DMS79 treated with DMSO at 0.1 percent for 48 hours (cell line): ENCODE data around the gene KIAA1958.
"Not testable (repeated sequence)": the region's sequence is repeated elsewhere in the genome, so short reads cannot be mapped to it uniquely, and the experiment has no call there.

Source experiments
- DNase-seq: peaks from one replicate; lab custom pipeline; 2025; lab: John Stamatoyannopoulos, UW

Gene KIAA1958

GRCh38 chr9:112555844-112556482, 69.3 kb downstream of the KIAA1958 start:
- no peak for DNase-seq

- DNase-seq, result no peak
These were observed 70.1 kb downstream of the KIAA1958 start for GRCh38 chr9:112556497-112557442.

- DNase-seq, result no peak
These were observed 71.8 kb downstream of the KIAA1958 start for GRCh38 chr9:112558476-112558875.

- no peak for DNase-seq
These were observed 72.4 kb downstream of the KIAA1958 start for GRCh38 chr9:112558978-112559377.

- DNase-seq, result no peak
These were observed 73.2 kb downstream of the KIAA1958 start for GRCh38 chr9:112559629-112560413.

GRCh38 chr9:112562235-112562958, 75.8 kb downstream of the KIAA1958 start:
- no peak for DNase-seq

GRCh38 chr9:112569186-112569585, 82.6 kb downstream of the KIAA1958 start:
- DNase-seq, result no peak

- no peak for DNase-seq
These were observed 84.1 kb downstream of the KIAA1958 start for GRCh38 chr9:112570671-112571167.

- DNase-seq, result no peak
These were observed 85.2 kb downstream of the KIAA1958 start for GRCh38 chr9:112571624-112572355.

GRCh38 chr9:112572416-112572815, 85.8 kb downstream of the KIAA1958 start:
- DNase-seq, result no peak

- no peak for DNase-seq
These were observed 87.4 kb downstream of the KIAA1958 start for GRCh38 chr9:112574008-112574407.

- DNase-seq, result no peak
These were observed 88.5 kb downstream of the KIAA1958 start for GRCh38 chr9:112575107-112575506.

GRCh38 chr9:112581469-112582176, 95.0 kb downstream of the KIAA1958 start:
- no peak for DNase-seq

GRCh38 chr9:112582371-112583262, 96.0 kb downstream of the KIAA1958 start:
- DNase-seq, result no peak

- no peak for DNase-seq
These were observed 100.0 kb downstream of the KIAA1958 start for GRCh38 chr9:112586599-112587155.

- DNase-seq, result not testable (repeated sequence)
These were observed 105.2 kb downstream of the KIAA1958 start for GRCh38 chr9:112591875-112592274.

- DNase-seq, result no peak
These were observed 113.1 kb downstream of the KIAA1958 start for GRCh38 chr9:112599732-112600131.

GRCh38 chr9:112601636-112602035, 115.0 kb downstream of the KIAA1958 start:
- DNase-seq, result no peak

GRCh38 chr9:112604790-112605189, 118.2 kb downstream of the KIAA1958 start:
- DNase-seq, result no peak
